Smooth muscle cell of the coronary artery (primary cell): ENCODE measurements around the gene TTN. TPM values are rescaled to one million over a fixed set of nuclear protein-coding genes. Genes with fewer than 3 reads are reported as not detected.

ENCODE experiments used
- total RNA-seq: library from RNA; depleted of rRNA; stranded (reverse); fragments of >200 nt; gene quantifications from 2 replicates; pipeline ENCODE4 v1.2.3, GENCODE V29; 2014; ENCODE audit warnings: low replicate concordance

Gene TTN
- total RNA-seq = 0.12 and 0.38 TPM in 2 replicates

GRCh38 chr2:178807227-178808008 is at the start of gene TTN:
TSS of gene TTN (minus strand) at chr2:178807423. CDS start at chr2:178804642, 2,781 bp downstream.

DNA sequence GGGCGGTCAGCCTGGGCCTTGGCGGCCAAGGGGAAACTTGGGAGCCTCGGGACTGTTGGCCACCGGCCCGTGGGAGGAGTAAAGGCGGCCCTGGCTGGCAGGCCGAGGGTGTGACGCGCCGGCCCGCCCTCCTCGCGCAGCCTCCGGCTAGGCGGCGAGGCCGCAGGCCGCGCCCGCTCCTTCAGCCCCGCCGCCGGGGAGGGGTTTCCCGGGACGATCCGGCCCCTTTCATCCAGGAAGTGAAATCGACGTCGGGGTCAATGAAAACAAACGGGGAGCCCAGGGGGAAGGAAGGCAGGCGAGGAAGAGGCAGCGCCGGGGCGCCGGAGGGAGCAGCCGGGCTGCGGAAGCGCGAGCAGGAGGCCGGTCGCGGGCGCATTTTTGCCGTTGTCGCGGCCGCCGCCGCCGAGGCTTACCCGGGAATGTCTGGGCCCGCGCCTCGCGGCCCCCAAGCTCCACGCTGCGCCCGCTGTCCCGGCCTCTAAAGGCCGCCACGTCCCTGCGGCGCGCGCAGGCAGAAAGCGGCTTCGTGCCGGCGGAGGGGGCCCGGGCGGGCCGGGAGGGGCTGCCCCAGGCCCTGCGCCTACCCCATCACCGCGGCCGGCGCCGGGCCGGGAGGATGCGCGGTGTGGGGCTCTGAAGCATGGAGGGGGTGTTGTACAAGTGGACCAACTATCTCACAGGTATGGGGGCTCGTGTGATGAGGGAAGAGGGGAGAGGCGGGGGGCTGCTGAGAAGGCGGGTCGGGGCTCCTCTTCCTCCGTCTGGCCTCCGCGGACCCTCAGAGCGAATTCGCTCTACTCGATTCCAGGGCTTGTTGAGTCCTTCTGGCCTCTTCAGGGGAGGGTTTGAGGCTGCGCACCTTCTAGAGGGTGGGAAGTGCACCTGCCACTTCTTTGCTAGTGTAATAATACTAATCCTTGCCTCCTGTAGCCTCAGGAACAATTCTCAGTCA is 326.7 kb downstream of the TTN start, which contains the start of gene PLEKHA3:
TSS of gene PLEKHA3 (plus strand) at position 231 of the 955 bp plus-strand sequence. CDS start at position 644, 413 bp downstream.

DNA sequence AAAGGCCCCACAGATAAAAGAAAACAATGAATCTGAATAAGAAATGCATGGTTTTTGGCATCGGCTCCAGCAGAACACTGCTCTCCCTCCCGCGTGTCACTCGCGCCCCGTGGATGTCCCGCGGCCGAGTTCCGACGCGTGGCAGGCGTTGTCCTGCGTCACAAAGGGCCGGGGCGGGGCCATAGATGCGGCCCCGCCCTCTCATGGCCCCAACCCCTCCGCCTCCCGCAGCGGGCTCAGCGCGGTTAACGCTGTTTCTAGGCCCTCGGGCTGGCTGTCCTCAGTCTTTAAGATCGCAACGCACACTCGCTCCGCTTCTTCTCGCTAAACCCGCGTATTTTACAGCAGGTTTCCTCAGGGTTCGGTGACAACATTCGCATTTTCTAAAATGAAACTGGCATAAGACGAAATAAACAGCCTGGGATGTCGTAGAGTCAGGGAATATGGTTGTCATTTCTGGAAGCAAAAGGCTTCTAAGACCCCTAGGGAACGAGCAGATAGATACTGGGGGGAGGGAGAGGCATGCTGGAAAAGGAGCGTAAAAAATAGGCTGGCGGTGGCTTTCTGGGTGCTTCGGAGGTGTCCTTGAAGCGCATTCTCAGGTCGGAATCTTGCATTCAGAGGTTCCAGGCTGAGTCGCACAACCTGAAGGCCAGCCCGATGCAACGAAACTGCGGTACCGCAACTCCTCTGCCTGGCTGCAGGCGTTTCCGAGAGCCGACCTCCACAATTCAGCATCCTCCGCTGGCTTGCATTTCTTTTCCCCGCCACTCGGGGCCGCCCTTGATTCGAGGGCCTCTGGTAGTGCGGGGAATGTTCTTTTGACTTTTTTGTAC is 328.6 kb downstream of the TTN start, which contains the start of gene FKBP7:
TSS of gene FKBP7 (minus strand) at position 162 of the 836 bp plus-strand sequence. CDS start at position 61, 101 bp downstream.

Other genes starting within 250 kb of the TTN start
- under 0.01 and 0.15 TPM in 2 replicates for gene CCDC141, start 242.7 kb upstream of the TTN start, total RNA-seq